ENCODE results near the gene TRAM2.

The TRAM2 gene

DNA sequence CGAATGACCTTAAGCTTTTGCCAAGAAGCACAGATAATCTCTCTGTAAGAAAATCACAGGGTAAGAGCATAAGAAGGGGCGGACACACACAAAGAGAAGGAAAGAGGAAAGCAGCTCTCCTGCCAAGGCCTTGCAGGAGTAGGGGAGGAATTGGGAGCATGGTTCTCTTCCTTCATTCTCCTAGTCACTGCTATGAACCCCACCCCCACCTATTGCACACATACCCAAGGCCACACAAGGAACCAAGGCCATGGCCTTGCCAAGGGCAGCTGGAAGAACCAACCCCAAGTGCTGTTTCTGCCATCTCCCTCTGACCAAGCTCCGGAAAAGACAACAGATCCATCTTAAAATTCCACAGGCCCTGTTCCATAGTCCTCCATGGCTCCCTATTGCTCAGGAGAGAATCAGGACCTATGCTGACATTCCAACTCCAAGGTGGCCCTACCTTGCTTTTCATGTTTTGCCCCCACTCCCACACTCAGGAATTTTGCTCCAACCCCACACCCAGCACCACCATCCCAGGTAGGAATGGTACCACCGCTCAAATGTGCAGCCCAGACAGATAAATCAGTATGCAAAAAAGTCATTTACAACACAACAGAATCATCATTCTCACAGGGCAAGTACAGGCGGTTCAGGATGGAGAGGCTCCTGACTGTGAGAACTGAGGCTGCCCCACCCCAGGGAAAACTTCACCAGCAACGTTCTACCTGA is 31.3 kb downstream of the TRAM2 start:
- no peak for DNase-seq (ENCODE audit: low read depth)

DNA sequence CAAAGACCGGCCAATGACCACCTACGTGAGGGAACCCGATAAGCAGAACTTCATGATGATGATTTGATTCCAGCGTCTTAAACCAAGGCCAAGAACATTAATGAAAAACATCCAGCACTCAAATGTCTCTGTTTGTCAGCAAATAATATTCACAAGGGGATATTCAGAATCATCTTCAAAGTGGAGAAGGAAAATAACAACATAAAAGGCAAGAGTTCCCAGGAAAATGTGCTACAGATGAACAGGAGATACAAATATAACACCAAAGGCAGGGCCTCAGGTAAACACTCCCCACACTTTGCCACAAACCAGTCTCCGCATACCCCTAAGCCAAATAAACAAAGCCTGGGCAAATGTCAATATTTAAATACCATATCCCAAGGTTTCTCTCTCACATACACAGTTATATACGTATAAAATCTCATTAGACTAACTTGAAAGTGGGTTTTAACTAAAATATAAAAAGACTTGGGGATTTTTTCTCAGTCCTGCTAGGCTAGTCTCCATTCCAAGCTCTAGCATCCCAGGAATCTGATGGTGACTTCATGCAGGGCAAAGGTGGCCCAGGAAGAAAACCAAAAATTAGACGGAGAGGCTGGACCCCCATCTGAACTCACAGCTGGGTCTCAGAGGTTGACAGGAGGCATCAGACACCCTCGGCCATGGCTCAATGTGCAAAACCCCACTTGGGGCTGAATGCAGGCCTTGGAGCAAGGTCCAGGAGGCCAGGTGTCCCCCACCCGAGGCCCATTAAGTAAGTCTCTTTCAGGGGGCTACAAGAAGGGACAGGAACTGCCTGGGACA is 32.1 kb downstream of the TRAM2 start:
- no peak for DNase-seq (ENCODE audit: low read depth)

DNA sequence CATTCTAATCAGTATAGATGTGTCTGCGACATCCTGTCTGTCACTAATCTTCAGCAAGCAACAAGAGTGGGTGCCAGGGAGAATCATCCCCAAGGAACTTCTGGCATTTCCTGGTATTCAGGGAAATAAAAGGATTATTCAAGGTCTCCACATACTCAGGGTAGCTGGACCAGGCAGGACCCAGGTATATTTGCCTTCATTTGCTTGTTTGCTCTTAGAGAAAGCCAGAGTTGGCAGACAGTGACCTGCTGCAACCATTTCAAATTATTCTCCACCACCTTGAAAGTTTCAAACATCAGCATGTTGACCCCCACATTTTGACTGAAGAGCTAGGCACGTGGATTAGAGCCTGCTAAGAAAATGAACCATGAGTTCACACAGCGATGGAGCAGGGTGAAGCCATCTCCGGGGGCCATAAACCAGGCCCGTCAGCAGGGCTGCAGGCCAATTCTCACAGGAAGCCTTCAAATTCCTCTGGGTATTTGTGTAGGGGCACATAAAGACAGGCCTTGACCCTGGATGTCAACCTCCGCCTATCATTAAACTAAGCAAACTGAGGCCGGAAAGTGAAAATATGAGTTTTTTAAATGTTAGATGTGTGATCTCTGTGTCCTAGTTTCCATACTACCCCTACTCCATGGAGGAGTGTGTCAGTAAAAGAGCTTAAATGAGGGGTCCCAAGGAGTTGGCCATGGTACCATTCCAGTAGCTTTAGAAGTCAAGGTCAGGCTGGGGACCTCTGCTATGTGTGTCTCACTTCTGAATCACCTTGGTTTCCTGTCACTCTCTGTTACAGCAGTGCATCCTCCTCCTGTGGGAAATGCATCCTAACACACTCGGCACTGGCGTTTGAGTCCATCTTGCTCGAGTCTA is 32.9 kb downstream of the TRAM2 start:
- no peak for DNase-seq (ENCODE audit: low read depth)

DNA sequence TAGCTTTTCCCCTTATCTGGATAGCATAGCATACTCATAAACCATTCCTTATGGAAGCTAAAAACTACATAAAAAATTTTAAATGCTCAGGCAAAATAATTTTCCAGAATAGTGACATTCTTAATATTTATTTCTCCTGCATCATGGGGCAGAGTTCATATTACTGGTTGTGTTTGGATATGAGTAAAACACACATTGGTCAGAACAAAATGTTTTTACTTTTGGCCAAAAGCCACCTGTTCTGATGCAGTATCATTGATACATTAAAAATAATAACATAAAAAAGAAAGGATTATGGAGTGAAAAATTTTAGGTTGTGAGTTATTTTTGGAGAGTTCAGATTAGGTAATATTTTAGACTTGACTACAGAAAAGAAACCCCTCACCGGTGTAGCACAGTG is 33.6 kb downstream of the TRAM2 start:
- DNase-seq (ENCODE audit: low read depth): no peak

DNA sequence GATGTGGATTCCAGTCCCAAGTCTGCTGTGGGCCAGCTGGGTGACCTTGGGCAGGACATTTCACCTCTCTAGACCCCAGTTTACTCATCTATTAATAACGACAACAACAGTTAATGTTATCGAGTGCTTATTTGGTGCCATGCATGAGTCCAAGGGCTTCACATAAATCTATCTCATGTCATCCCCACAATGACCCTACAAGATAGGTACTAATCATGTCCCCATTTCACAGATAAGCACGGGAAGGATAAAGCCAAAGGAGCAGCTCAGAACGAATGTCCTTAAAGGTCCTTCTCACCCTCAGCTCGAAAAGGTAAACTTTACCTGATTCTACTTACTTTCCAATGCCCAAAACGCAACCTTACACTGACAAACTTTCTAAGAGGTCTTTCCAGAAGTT is 35.7 kb downstream of the TRAM2 start:
- DNase-seq (ENCODE audit: low read depth): no peak

DNA sequence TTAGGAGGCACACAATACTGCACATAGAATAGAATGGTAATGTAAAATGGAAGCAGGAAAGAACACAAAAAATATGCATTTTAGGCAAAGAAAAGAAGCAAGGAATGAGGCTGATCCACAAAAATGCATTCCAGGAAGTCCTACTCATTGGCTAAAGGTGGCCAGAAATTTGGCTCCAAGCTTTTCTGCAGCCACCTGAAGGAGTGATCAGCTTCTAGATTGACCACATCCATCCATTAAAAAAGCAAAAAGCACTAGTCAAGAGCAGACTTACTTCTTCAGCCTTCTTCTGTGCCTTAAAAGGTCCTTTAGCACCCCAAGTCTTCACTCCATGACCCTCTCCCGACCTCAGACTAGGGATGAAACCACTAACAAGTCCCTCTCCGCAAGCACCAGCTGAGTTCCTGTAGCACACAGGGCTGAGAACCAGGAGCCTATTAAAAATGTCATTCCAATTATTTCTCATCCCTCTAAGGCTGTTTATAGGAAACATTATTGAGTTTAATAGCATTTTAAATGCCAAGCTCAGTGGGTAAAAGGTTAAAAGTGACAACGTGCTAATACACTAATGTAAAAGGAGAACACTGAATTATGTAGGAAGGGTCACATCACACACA is 36.5 kb downstream of the TRAM2 start:
- no peak for DNase-seq (ENCODE audit: low read depth)

DNA sequence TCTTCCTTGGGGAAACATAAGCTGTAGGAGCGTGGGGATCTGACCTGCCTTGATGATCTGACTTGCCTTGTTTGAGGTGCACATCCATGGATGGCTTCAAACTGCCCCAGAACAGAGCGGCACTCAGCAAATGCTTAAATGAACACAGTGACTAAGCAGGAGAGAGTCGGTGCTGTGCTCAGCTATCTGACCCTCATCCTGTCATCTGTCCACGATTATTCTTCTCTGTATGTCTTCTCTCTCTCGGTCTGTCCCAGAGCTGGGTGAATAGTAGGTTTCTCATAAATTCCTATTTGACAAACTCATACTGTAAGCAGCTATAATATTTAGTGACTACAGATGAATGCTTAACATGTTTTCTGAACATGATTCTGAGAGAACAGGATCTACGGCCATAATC is 37.3 kb downstream of the TRAM2 start:
- DNase-seq (ENCODE audit: low read depth): no peak

DNA sequence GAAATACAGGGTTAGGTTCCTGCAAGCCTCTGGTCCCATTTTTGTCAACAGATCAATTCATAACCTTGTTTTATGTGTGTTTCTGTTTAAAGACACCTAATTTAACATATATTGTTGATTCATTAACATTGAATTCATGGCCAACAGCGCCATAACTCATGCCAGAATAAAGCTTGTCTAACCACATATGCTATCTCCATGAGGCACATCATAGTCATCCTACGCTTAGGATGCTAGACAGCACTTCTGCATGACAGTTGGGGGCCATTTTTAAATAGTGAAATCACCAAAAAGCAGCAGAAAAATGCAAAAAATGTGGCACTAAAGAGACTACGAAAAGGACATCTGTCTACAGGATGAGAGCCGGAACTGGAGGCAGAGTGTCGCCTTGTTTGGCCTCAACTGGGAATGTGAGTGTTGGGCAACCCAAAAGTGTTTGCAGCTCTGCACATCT is 37.9 kb downstream of the TRAM2 start:
- no peak for DNase-seq (ENCODE audit: low read depth)

DNA sequence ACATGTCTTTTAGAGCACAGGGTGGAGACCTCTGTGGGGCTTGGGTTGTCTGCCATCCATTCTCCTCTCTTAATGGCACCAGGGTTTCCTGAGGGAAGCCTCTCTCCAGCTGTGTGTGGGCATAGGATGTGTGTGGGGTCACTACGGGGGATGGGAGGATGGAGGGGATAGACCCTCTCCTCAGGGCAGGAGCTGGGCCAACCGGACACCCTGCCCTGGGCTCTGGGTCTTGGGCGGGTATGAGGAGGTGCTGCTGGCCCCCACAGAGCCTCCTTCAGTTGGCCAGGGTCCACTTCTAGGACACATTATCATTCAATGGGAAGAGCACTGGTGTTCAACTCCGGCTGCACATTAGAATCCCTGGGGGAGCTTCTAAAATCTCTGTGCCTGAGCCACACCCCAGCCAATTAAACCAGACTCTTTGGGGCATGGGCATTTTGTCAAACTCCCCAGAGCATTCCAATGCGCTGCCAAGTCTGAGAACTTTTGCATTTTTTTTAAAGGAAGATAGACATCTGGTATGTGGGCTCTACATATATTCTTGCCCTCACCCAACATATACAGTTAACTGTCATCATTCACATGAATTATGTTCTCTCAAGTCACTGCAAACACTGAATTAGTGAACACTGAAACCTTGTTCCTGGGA is 38.5 kb downstream of the TRAM2 start:
- DNase-seq (ENCODE audit: low read depth): no peak

DNA sequence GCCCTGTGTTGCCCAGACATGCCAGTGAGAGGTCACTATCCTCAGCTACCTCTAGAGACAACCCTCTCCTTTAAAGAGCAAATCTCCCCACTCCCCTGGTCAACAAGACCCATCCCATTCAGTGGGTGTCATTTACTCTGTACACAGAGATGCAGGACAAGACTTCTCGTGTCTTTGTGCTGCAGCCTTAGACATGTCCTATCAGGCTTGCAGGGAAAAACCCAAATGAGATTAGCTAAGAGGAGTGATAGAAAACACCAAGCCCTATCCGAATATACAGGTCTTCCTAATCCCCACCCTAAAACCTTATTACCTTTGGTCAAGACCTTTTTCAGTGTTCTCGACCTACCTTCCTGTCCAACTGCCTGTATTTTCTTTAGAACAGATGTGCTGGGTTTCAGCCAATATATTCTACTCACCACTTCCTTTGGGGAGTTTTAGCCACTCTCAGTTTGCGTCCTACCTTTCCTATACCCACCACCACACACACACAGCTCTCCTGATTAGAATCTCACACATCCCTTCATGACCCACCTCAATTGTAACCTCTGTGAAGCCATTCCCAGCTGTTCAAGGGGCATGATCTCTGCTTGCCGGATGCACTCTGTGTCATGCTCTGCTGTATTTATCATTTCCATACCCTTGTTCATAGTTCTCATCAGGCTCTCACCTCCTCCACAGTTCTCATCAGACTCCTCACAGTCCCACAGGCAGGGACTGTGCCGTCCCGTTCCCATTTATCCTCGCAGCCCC is 39.7 kb downstream of the TRAM2 start:
- DNase-seq (ENCODE audit: low read depth): no peak

DNA sequence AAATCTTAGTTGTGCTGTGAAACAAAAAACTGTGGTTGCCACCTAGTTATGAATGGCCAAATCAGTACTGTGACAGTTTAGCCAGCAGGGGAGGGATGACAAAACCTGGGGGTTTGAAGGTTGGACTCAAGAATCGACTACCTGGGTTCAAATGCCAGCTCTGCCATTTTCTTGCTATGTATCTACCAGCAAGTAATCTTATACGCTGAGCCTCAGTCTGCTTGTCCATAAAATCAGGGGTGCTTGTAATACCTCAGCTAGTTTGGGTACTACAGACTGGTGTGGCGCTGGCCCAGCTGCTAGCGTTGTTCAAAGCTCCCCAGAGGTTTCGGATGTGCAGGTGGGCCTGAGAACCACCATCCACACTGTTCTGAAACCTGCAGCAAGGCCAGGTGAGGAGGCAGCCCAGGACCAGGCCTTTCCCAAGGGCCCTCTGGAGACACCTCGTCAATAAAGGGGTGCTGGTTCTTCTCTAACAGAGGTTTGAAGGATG is 40.4 kb downstream of the TRAM2 start:
- DNase-seq (ENCODE audit: low read depth): no peak

DNA sequence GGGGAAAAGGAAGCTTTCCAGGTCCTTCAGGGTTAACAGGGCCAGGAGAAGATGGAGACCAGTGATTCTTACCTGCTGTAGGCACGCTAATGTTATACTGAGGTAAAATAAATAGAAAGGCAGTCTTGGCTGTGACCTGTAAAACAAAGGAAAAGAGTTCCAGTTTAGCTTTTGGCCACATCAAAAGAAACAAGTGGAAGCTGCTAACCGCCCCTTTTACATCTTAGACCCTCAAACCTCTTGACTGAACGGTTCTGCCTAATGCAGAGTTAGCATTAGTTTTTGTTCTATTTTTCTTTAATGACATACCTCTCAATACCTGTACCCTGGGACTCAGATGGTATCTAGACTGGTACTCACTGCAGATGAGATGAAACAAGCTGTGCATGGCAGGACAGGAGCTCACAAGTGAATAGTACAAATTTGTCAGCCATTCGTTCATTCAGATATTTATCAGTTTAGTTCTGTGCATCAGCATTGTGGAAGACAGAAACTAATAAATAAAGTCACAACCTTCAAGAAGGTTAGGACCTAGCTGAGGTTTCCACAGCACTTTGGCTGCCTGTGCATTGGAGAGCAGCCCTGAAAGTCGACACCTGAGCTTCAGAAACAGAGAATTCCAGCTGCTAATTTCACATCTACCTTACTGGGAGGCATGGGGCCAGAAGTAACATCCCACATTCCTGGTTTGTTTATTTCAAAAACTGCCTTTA is 41.0 kb downstream of the TRAM2 start:
- no peak for DNase-seq (ENCODE audit: low read depth)

DNA sequence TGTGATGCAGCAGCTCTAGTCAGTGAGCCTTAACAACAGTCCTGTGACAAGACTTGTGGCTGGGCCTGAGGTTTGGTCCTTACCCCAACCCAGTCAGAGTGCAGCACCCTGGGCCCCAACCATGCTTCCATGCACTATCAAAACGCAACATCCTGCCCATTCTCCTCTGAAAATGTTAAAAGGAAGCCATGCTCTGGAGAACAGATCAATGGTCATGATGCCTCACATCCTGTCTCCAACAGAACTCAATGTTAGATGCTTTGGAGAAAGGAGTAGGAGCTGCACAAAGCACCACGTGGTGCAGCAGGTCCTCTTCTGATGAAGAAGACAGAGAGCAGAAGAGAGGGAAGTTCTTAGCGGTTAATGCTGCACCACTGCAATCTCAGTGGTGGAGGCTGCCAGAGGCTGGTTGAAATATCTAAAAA is 41.9 kb downstream of the TRAM2 start:
- DNase-seq (ENCODE audit: low read depth): no peak

DNA sequence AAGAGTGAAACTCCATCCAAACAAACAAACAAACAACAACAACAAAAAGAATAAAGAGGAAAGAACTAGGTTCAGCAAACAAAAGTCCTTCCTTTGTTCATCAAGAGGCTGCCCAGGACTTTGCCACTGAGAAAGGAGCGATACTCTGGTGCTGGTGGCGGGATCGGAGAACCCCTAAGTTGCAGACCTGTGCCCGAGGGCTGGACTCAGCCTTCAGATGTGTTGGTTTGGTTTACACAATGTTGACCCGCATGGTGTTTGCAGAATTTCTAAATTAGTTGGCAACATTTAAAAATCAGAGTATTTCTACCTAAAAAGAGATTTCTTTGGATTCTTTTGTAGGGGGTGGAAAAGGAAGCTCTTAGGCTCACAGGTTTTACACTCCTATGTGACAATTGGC is 42.5 kb downstream of the TRAM2 start:
- DNase-seq (ENCODE audit: low read depth): no peak

DNA sequence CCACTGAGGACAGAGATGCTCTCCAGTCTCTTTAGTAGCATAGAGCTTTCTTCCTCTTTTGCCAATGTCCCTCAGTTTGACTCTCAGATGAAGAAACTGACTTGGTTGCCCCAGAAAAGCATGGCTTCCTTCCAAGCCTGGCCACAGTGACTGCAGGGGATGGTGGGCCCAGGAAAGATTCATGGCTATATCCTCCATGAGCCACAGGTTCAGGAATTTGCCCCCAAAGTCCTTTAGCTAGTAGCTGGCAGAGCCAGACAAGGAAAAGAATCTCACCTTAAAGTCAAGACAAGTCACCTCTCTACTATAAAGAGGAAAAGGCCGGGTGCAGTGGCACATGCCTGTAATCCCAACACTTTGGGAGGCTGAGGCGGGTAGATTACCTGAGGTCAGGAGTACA is 43.4 kb downstream of the TRAM2 start:
- DNase-seq (ENCODE audit: low read depth): no peak

DNA sequence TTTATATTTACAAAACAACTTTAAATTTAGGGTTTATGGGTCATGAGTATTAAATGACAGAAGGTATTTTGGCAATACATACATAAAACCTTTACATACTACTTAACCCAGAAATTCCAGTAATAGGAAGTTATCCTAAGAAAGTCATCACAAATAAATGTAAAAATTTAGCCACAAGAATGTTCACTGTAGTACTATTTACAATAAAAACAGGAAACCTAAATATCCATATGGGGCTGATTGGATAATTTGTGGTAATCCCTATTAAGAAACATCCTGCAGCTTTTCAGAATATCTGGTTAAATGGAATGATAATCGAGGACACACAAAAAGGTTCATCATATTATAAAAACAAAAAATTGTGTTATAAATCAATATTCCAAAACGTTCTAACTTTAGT is 44.4 kb downstream of the TRAM2 start:
- DNase-seq (ENCODE audit: low read depth): no peak

DNA sequence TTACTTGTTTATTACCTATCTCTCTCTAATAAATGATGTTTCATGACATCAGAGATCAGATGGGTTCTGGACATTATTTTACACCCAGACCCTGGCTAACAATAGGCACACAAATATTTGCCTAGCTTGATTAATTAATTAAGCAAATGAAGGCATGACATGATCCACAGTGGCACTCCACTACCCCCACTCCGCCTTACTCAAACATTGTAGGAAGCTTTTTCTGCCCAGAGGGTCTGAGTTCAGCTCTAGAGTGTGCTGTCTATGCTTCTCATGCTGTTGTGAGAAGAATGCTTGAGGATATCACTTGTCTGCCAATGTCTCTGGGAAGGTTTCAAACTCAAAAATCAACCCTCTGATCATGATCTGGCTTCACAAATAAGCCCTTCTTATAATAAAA is 45.0 kb downstream of the TRAM2 start:
- DNase-seq (ENCODE audit: low read depth): no peak

DNA sequence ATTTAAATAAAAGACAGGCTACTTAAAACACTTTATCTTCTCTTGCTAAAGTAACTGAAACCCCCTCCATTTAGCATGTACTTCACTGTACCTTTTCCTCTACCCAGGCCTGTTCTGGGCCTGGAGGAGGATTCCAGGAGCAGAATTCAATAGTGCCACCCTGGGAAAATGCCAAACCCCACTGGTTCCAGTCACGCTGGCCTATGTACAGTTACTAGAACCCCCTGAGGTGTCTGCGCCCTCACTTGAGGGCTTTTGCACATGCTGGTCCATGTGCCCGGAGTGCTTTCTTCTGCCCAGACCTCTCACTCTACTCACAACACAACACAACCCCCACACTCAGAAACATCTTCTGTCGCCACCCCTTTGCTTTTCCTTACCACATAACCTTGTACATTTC is 45.5 kb downstream of the TRAM2 start:
- DNase-seq (ENCODE audit: low read depth): no peak

DNA sequence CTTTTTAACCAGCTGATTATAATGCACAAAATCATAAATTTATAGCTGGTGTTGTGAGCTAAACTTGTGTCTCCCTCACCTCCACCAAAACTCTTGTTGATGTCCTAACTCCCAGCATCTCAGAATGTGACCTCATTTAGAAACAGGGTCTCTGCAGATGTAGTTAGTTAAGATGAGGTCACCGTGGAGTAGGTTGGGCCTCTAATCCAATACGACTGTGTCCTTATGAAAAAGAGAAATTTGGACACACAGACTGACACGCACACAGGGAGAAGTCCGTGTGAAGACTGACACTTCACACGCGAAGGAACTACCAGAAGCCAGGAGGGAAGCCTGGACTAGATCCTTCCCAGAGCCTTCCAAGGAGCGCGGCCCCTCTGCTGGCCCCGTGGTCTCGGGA is 46.5 kb downstream of the TRAM2 start:
- no peak for DNase-seq (ENCODE audit: low read depth)

DNA sequence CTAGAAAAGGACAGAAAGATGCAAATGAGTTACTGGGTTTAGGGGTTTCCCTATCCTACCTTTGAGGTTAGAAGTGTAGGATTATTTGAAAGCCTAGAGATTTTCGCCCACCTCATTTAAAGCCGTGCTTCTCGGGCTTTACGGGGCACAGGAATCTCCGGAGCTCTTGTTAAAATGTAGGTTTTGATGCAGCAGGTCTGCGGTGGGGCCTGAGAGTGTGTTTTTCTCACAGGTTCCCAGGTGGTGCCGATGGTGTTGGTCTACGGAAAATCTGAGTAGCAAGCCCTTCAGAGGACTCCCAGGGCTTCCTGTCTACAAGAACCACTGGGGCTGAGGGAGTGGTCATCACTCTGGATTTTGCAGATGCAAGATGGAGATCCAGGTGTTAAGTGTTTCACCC is 47.5 kb downstream of the TRAM2 start:
- no peak for DNase-seq (ENCODE audit: low read depth)

Measured in T-helper 22 cell (primary cell).